Skin of body (tissue), 2 donors: ENCODE results near the gene HIPK4. TPM values are rescaled to one million over a fixed set of nuclear protein-coding genes. Genes with fewer than 3 reads are reported as not detected.
"Not testable (repeated sequence)": the region's sequence is repeated elsewhere in the genome, so short reads cannot be mapped to it uniquely, and the experiment has no call there.

Source experiments
- DNase-seq: peaks from one replicate; lab custom pipeline; 2025; lab: John Stamatoyannopoulos, UW
- total RNA-seq: library from RNA; depleted of rRNA; stranded (reverse); fragments of >200 nt; gene quantifications from one replicate; pipeline ENCODE4 v1.2.3, GENCODE V29; 2014

Gene HIPK4
- total RNA-seq, 1 donor from 2014 or later, result 0.10 TPM

GRCh38 chr19:40416918-40417642 lies 27.1 kb upstream of the HIPK4 start:
- DNase-seq, result peak; percentile 19

GRCh38 chr19:40415768-40416167 lies 25.8 kb upstream of the HIPK4 start:
- no peak for DNase-seq

GRCh38 chr19:40414542-40415535 lies 24.9 kb upstream of the HIPK4 start:
- no peak for DNase-seq

GRCh38 chr19:40413291-40413845 lies 23.4 kb upstream of the HIPK4 start, which contains the start of gene PRX:
TSS of gene PRX (minus strand) at chr19:40413378. CDS start at chr19:40407932, 5,446 bp downstream.
- DNase-seq, result no peak

- no peak for DNase-seq
These were observed 22.9 kb upstream of the HIPK4 start for GRCh38 chr19:40412866-40413265.

- no peak for DNase-seq
These were observed 22.0 kb upstream of the HIPK4 start for GRCh38 chr19:40411958-40412499.

- DNase-seq, result no peak
These were observed 21.3 kb upstream of the HIPK4 start for GRCh38 chr19:40411125-40411842.

GRCh38 chr19:40410030-40410389 lies 20.0 kb upstream of the HIPK4 start:
- DNase-seq, result no peak

GRCh38 chr19:40408598-40408925 lies 18.6 kb upstream of the HIPK4 start:
- DNase-seq, result not testable (repeated sequence)

- no peak for DNase-seq
These were observed 18.0 kb upstream of the HIPK4 start for GRCh38 chr19:40407714-40408597.

- DNase-seq, result peak; percentile 69
These were observed 13.4 kb upstream of the HIPK4 start for GRCh38 chr19:40403262-40403984.

GRCh38 chr19:40400559-40400958 lies 10.6 kb upstream of the HIPK4 start:
- DNase-seq, result no peak

GRCh38 chr19:40398417-40399131 lies 8.6 kb upstream of the HIPK4 start:
- no peak for DNase-seq

GRCh38 chr19:40397568-40397906 lies 7.6 kb upstream of the HIPK4 start:
- no peak for DNase-seq

GRCh38 chr19:40396886-40397567 lies 7.0 kb upstream of the HIPK4 start:
- DNase-seq, result no peak

- DNase-seq, result no peak
These were observed 6.0 kb upstream of the HIPK4 start for GRCh38 chr19:40395956-40396355.

- DNase-seq, result no peak
These were observed 4.8 kb upstream of the HIPK4 start for GRCh38 chr19:40394816-40395210.
